ENCODE results near the gene AS3MT. TPM values are rescaled to one million over a fixed set of nuclear protein-coding genes. Genes with fewer than 3 reads are reported as not detected.

AS3MT gene
- polyA plus RNA-seq, 3 donors, result 2.6 to 17.0 (median 7.3) TPM

- H3K27ac ChIP-seq (ENCODE audit: low read depth, low read length), result no peak overlapping the region
- 82 to 95% (median 93%) methylated on average over 2 of the region's 2 CpGs for WGBS, 3 donors
Observed at GRCh38 chr10:102945962-102946361, 76.7 kb downstream of the AS3MT start.

- 84 to 95% (median 93%) methylated on average over 2 of the region's 2 CpGs for WGBS, 3 donors
- H3K27ac ChIP-seq (ENCODE audit: low read depth, low read length), result no peak overlapping the region
Observed at GRCh38 chr10:102946992-102947391, 77.7 kb downstream of the AS3MT start.

GRCh38 chr10:102948176-102948575 is 78.9 kb downstream of the AS3MT start:
- 85 to 91% (median 91%) methylated on average over 4 of the region's 4 CpGs for WGBS, 3 donors
- no peak overlapping the region for H3K27ac ChIP-seq (ENCODE audit: low read depth, low read length)

- WGBS, 3 donors, result 94 to 96% (median 94%) methylated on average over 3 of the region's 3 CpGs
- no peak overlapping the region for H3K27ac ChIP-seq (ENCODE audit: low read depth, low read length)
Observed at GRCh38 chr10:102948786-102949185, 79.5 kb downstream of the AS3MT start.

DNA sequence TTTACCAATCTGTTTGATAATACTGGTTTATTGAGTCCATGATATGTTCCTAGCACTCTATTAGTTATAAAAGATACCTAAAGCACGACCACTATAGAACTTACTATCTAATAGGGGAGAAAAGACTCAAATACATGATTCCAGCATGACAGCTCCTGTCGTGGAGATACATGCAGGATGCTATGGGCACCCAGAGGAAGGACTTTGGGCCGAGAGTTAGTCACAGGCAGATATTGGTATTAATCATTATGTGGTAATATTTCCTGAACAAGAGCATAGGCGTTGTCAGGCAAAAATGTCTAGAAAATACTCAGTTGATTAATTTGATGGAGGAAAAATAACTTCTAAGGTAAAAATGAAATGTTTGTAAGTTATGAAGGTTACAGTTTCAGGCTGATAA is 80.6 kb downstream of the AS3MT start:
- WGBS, 3 donors, result 77 to 78% (median 78%) methylated on average over 4 of the region's 4 CpGs

GRCh38 chr10:102951316-102951715 is 82.0 kb downstream of the AS3MT start:
- H3K27ac ChIP-seq (ENCODE audit: low read depth, low read length), result no peak overlapping the region
- WGBS, 3 donors, result 89 to 97% (median 95%) methylated on average over 3 of the region's 3 CpGs

More for the DNA sequence above, 80.6 kb downstream of the AS3MT start:
- no peak overlapping the region for H3K27ac ChIP-seq (ENCODE audit: low read depth, low read length)

Other genes starting within 250 kb of the AS3MT start
- 100 to 1,000 TPM in 2 of 3 donors, 10 to 100 TPM in 1; 76.1 to 174 (median 115) TPM for gene TRIM8, start 225.0 kb upstream of the AS3MT start, polyA plus RNA-seq
- gene ARL3, start 155.1 kb upstream of the AS3MT start, polyA plus RNA-seq, result 10 to 100 TPM in 1 of 3 donors, 1 to 10 TPM in 2; 4.9 to 12.6 (median 6.8) TPM
- 10 to 100 TPM in 2 of 3 donors, 1 to 10 TPM in 1; 3.0 to 11.5 (median 10.8) TPM for gene SFXN2, start 154.8 kb upstream of the AS3MT start, polyA plus RNA-seq
- gene WBP1L, start 125.5 kb upstream of the AS3MT start, polyA plus RNA-seq, result 10 to 100 TPM; 13.4 to 64.1 (median 36.3) TPM
- gene CYP17A1, start 32.1 kb upstream of the AS3MT start, polyA plus RNA-seq, result 1 to 10 TPM in 1 of 3 donors, under 1 TPM in 2; 0.34 to 2.4 (median 0.46) TPM
- gene BORCS7, start 15.2 kb upstream of the AS3MT start, polyA plus RNA-seq, result 10 to 100 TPM; 21.4 to 37.8 (median 28.0) TPM
- gene CNNM2, start 48.8 kb downstream of the AS3MT start, polyA plus RNA-seq, result 1 to 10 TPM; 1.0 to 3.2 (median 1.9) TPM